Ovary (tissue), 9 donors: ENCODE results near the gene SLITRK4. TPM values are rescaled to one million over a fixed set of nuclear protein-coding genes. Genes with fewer than 3 reads are reported as not detected.

ENCODE experiments used
- DNase-seq, 5 donors: peaks; one replicate each; pipeline ENCODE4 v3.0.0-alpha.2; 2019 to 2020
- H3K27ac ChIP-seq, 2 donors: fragments of 200-600 bp; one replicate each; pipeline versions ENCODE4 v1.5.1 to v1.8.0; 2019 to 2022
- H3K27me3 ChIP-seq: fragments of 200-600 bp; one replicate; pipeline ENCODE4 v1.8.0; 2022
- H3K36me3 ChIP-seq: fragments of 200-600 bp; sonication (generic); one replicate; pipeline ENCODE4 v1.5.1; 2019
- H3K4me1 ChIP-seq: one replicate; pipeline ENCODE4 v1.8.1; 2013; ENCODE audit warnings: mild to moderate bottlenecking, moderate library complexity; ENCODE audit not compliant: insufficient read depth
- H3K4me3 ChIP-seq: fragments of 200-600 bp; sonication (generic); one replicate; pipeline ENCODE4 v1.5.1; 2017
- H3K9me3 ChIP-seq, 2 donors: fragments of 200-600 bp in 1 of 2; sonication (generic) in 1 of 2; one replicate each; pipeline versions ENCODE4 v1.5.1 to v1.8.1; 2013 to 2019; ENCODE audit warnings: mild to moderate bottlenecking in 1 of 2, moderate library complexity in 1 of 2
- EP300 ChIP-seq: sonication (generic); formaldehyde crosslinking; IDR thresholded peaks from one replicate; pipeline ENCODE4 v1.6.1; 2017; ENCODE audit warnings: antibody characterized with exemption
- POLR2A ChIP-seq: fragments of 450-650 bp; IDR thresholded peaks from one replicate; pipeline ENCODE4 v1.6.1; 2017; ENCODE audit warnings: antibody characterized with exemption, mild to moderate bottlenecking, moderate library complexity
- WGBS, 3 donors: extraction: QIAGEN DNeasy Blood & Tissue Kit in 1 of 3; methylation state at CpG; one replicate each; pipeline versions ENCODE4 v1.1.5 to v1.1.7; 2013 to 2017; 5-methylcytosine and 5-hydroxymethylcytosine counted together
- intact Hi-C, 4 donors: fragments of 100-400 bp; cut with DNase I; formaldehyde crosslinking; loops; one replicate each; pipeline versions ENCODE4 v1.11.0 to v1.15.1; 2022 to 2023
- polyA plus RNA-seq, 2 donors: library from polyadenylated mRNA; stranded (reverse); fragments of 200-250 nt in 1 of 2; fragments of 350-450 nt in 1 of 2; fragmentation: Illumina TruSeq in 1 of 2; extraction: RNeasy Lipid Tissue Mini Kit (QIAGEN cat#74804) in 1 of 2; gene quantifications; one replicate each; pipeline ENCODE4 v1.2.3, GENCODE V29; 2013 to 2014
- total RNA-seq, 7 donors: library from RNA; depleted of rRNA in 2 of 7; stranded (reverse); fragments of >200 nt in 2 of 7; fragmentation: NEBNext Ultra II Directional in 3 of 7; extraction: Animal tissue kit (Norgen Biotek cat#: 25700) in 3 of 7; gene quantifications; one replicate each; pipeline versions ENCODE4 v1.1.0 to v1.2.4, GENCODE V29; 2016 to 2023
- TF ChIP-seq, protein P1 (sequence below), 3 donors: fragments of 450-650 bp in 2 of 3; fragments of 200-600 bp in 1 of 3; IDR thresholded peaks; one replicate each; pipeline versions ENCODE4 v1.5.1 to v1.8.0; 2016 to 2022; ENCODE audit warnings: antibody characterized with exemption in 3 of 3, mild to moderate bottlenecking in 1 of 3
- donor health status: DM: no; HTN: no; CAD: no; lungs with moderate emphysema.
- donor health status: DM: no; HTN: no; CAD: no.
- donor health status: Bipolar disorder and iron deficiency.
- donor health status: DM: yes; HTN: yes; CAD: no.
- donor health status: DM: no; HTN: no; CAD: no.
- donor health status: DM: yes; HTN: yes; CAD: no.

Gene SLITRK4
- total and polyA plus RNA-seq, 9 donors: 0.44 to 5.9 (median 2.3) TPM

- Histone ChIP-seq H3K4me1 (no peaks in the 10 kb centered on the region), H3K4me3 (no peak overlapping the region), H3K9me3 (no peaks in the 10 kb centered on the region), H3K27me3 (no peaks in the 10 kb centered on the region), H3K27ac (no peak overlapping the region), H3K36me3 (no peaks in the 10 kb centered on the region)
- peak in 2 of 5 donors; percentile 10 to 28 for DNase-seq
- intact Hi-C loops: no loop called here
- no peak for TF ChIP-seq EP300
- TF ChIP-seq, protein P1, sequence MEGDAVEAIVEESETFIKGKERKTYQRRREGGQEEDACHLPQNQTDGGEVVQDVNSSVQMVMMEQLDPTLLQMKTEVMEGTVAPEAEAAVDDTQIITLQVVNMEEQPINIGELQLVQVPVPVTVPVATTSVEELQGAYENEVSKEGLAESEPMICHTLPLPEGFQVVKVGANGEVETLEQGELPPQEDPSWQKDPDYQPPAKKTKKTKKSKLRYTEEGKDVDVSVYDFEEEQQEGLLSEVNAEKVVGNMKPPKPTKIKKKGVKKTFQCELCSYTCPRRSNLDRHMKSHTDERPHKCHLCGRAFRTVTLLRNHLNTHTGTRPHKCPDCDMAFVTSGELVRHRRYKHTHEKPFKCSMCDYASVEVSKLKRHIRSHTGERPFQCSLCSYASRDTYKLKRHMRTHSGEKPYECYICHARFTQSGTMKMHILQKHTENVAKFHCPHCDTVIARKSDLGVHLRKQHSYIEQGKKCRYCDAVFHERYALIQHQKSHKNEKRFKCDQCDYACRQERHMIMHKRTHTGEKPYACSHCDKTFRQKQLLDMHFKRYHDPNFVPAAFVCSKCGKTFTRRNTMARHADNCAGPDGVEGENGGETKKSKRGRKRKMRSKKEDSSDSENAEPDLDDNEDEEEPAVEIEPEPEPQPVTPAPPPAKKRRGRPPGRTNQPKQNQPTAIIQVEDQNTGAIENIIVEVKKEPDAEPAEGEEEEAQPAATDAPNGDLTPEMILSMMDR (IDR thresholded peaks at IDR 0.05): no peak
- TF ChIP-seq POLR2A: no peak
- 7 to 21% (median 7%) methylated on average over 2 of the region's 2 CpGs for WGBS, 3 donors
Observed at GRCh38 chrX:143580266-143580665, 55.6 kb downstream of the SLITRK4 start.

Other genes starting within 250 kb of the SLITRK4 start
- gene SPANXN3, start 118.6 kb downstream of the SLITRK4 start, total RNA-seq: not detected
- under 1 TPM in 1 of 2 donors, not detected in 1; 0.65 TPM for gene SPANXN3, start 118.6 kb downstream of the SLITRK4 start, polyA plus RNA-seq
- gene SPANXN2, start 84.7 kb upstream of the SLITRK4 start, total RNA-seq: not detected
- not detected for gene SPANXN2, start 84.7 kb upstream of the SLITRK4 start, polyA plus RNA-seq
- gene UBE2NL, start 248.0 kb upstream of the SLITRK4 start, total RNA-seq: not detected
- gene UBE2NL, start 248.0 kb upstream of the SLITRK4 start, polyA plus RNA-seq: not detected